Stimulated activated CD8-positive, alpha-beta memory T cell treated with anti-CD3 and anti-CD28 coated beads, Interleukin-4, amount 100 ng/mL, for 1 hour (primary cell): Measurements from ENCODE around the gene CSMD2.

Experiments
- DNase-seq, 2 donors: peaks; one replicate each; pipeline ENCODE4 v3.0.0-alpha.2; 2020; ENCODE audit warnings: low read depth in 2 of 2, low spot score in 1 of 2

The CSMD2 gene

GRCh38 chr1:34156739-34157138 is 8.3 kb downstream of the CSMD2 start:
- DNase-seq = no peak

GRCh38 chr1:34155860-34156259 is 9.2 kb downstream of the CSMD2 start:
- DNase-seq = no peak

GRCh38 chr1:34153246-34153645 is 11.8 kb downstream of the CSMD2 start:
- no peak for DNase-seq

GRCh38 chr1:34149501-34149900 is 15.5 kb downstream of the CSMD2 start:
- DNase-seq = no peak

- no peak for DNase-seq
Measured at GRCh38 chr1:34147301-34147700, 17.7 kb downstream of the CSMD2 start.

- DNase-seq = no peak
Measured at GRCh38 chr1:34144766-34145165, 20.3 kb downstream of the CSMD2 start.

GRCh38 chr1:34143975-34144374 is 21.1 kb downstream of the CSMD2 start:
- DNase-seq = no peak

- no peak for DNase-seq
Measured at GRCh38 chr1:34140011-34140676, 24.9 kb downstream of the CSMD2 start.

- no peak for DNase-seq
Measured at GRCh38 chr1:34137411-34137810, 27.6 kb downstream of the CSMD2 start.

GRCh38 chr1:34132161-34132420 is 32.9 kb downstream of the CSMD2 start:
- no peak for DNase-seq

GRCh38 chr1:34131396-34132160 is 33.5 kb downstream of the CSMD2 start:
- no peak for DNase-seq

GRCh38 chr1:34130306-34130705 is 34.7 kb downstream of the CSMD2 start:
- no peak for DNase-seq

- DNase-seq = no peak
Measured at GRCh38 chr1:34129630-34130029, 35.4 kb downstream of the CSMD2 start.

GRCh38 chr1:34128186-34128889 is 36.7 kb downstream of the CSMD2 start:
- no peak for DNase-seq

GRCh38 chr1:34127006-34128000 is 37.7 kb downstream of the CSMD2 start:
- no peak for DNase-seq

GRCh38 chr1:34126486-34126885 is 38.5 kb downstream of the CSMD2 start:
- no peak for DNase-seq

GRCh38 chr1:34125721-34126380 is 39.2 kb downstream of the CSMD2 start:
- no peak for DNase-seq

- DNase-seq = no peak
Measured at GRCh38 chr1:34122080-34122932, 42.7 kb downstream of the CSMD2 start.

- DNase-seq = no peak
Measured at GRCh38 chr1:34115233-34115632, 49.8 kb downstream of the CSMD2 start.

- no peak for DNase-seq
Measured at GRCh38 chr1:34113887-34114286, 51.1 kb downstream of the CSMD2 start.
